Caco-2 (cell line): ENCODE data around the gene FTCDNL1. TPM values are rescaled to one million over a fixed set of nuclear protein-coding genes. Genes with fewer than 3 reads are reported as not detected.

Experiments used
- BruUV-seq: library from RNA; stranded (reverse); fragments of 400-500 nt; replicated peaks from 2 replicates; lab custom pipeline; 2021; lab: Mats Ljungman, UMichigan
- CTCF ChIA-PET: fragments of 300-600 bp; sonication (Branson Sonifier 250); formaldehyde crosslinking; loops from one replicate; lab custom pipeline; 2022; ENCODE audit warnings: antibody characterized with exemption; lab: Charles Lee
- POLR2A ChIA-PET: fragments of 300-600 bp; sonication (Branson Sonifier 250); formaldehyde crosslinking; loops from one replicate; lab custom pipeline; 2022; ENCODE audit warnings: antibody characterized with exemption; lab: Charles Lee
- DNase-seq, 2 experiments: peaks; one replicate each; pipeline versions ENCODE4 v3.0.0 to v3.0.0-alpha.2; 2020 to 2022
- H3K27me3 ChIP-seq: replicated peaks from 2 replicates; pipeline ENCODE4 v1.6.0; 2011; ENCODE audit warnings: low read length; ENCODE audit not compliant: control insufficient read depth, insufficient read depth
- H3K36me3 ChIP-seq: 2 replicates; pipeline ENCODE4 v1.5.1; 2011; ENCODE audit warnings: low read length; ENCODE audit not compliant: control insufficient read depth, insufficient read depth
- H3K4me1 ChIP-seq: fragments of 250-450 bp; sonication (Bioruptor Pico); 2 replicates; pipeline ENCODE4 v1.5.1; 2020; ENCODE audit warnings: mild to moderate bottlenecking
- H3K4me3 ChIP-seq: 2 replicates; pipeline ENCODE4 v1.5.1; 2011; ENCODE audit warnings: low read depth, mild to moderate bottlenecking, control low read depth, low read length
- H3K9me3 ChIP-seq: fragments of 250-450 bp; sonication (Bioruptor Pico); 2 replicates; pipeline ENCODE4 v1.5.1; 2020; ENCODE audit warnings: mild to moderate bottlenecking, moderate library complexity
- H3K27ac Mint-ChIP-seq: one replicate; pipeline ENCODE4 v1.8.0; 2022; ENCODE audit warnings: mixed read lengths; ENCODE audit not compliant: unreplicated experiment
- H3K27me3 Mint-ChIP-seq: one replicate; pipeline ENCODE4 v1.8.0; 2022; ENCODE audit warnings: mixed read lengths; ENCODE audit not compliant: insufficient read depth, unreplicated experiment
- H3K36me3 Mint-ChIP-seq: one replicate; pipeline ENCODE4 v1.8.0; 2022; ENCODE audit warnings: mild to moderate bottlenecking, mixed read lengths; ENCODE audit not compliant: insufficient read depth, unreplicated experiment
- H3K4me1 Mint-ChIP-seq: one replicate; pipeline ENCODE4 v1.8.0; 2022; ENCODE audit warnings: low read depth, mixed read lengths; ENCODE audit not compliant: unreplicated experiment
- H3K4me3 Mint-ChIP-seq: one replicate; pipeline ENCODE4 v1.8.0; 2022; ENCODE audit warnings: mild to moderate bottlenecking, moderate library complexity, mixed read lengths; ENCODE audit not compliant: unreplicated experiment
- H3K9me3 Mint-ChIP-seq: one replicate; pipeline ENCODE4 v1.8.0; 2022; ENCODE audit warnings: mixed read lengths; ENCODE audit not compliant: unreplicated experiment
- CTCF ChIP-seq, 2 experiments: fragments of 200-600 bp in 1 of 2; IDR thresholded peaks; 1 replicate in 1 of 2; 2 replicates in 1 of 2; pipeline versions ENCODE4 v1.5.1 to v1.8.0; 2011 to 2022; ENCODE audit warnings: antibody characterized with exemption in 1 of 2, control low read depth in 1 of 2, inconsistent platforms in 1 of 2, low read depth in 1 of 2, low read length in 1 of 2, mild to moderate bottlenecking in 1 of 2, moderate library complexity in 1 of 2; ENCODE audit not compliant: insufficient read depth in 1 of 2, severe bottlenecking in 1 of 2, unreplicated experiment in 1 of 2
- intact Hi-C: fragments of 100-400 bp; cut with micrococcal nuclease; formaldehyde crosslinking; loops from one replicate; pipeline ENCODE4 v1.10.0; 2022; ENCODE audit not compliant: unreplicated experiment
- total RNA-seq: library from RNA; stranded (reverse); gene quantifications from 2 replicates; pipeline ENCODE4 v1.2.3, GENCODE V29; 2022

The FTCDNL1 gene
- total RNA-seq, 1 experiment from 2014 or later, result 0.68 TPM

DNA sequence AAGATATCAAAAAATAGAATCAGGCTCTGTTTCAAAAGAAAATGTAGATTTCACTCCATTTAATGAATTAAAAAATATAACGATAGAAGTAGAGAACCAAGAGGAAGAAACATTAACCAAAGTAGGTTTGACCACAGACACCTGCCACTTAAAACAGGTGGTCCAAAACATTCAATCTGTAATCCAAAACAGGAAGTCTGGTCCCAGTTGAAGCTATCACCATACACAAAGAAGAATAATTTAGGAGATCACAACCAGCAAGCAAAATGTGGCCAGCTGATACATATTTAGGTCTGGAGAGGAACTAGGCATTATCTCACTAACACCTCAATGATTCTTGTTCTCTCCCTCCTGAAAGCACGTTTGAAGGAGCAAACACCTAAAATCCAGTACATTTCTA is 73.1 kb downstream of the FTCDNL1 start:
- Mint-ChIP-seq H3K27ac (no peak overlapping the region), H3K27me3 (peaks cover 14% of the 10 kb centered on the region), H3K4me3 (no peak overlapping the region), H3K36me3 (no peaks in the 10 kb centered on the region), H3K9me3 (peaks cover 10% of the 10 kb centered on the region), H3K4me1 (no peaks in the 10 kb centered on the region)
- no TSS peak for BruUV-seq
- CTCF ChIA-PET, result no interaction called here
- DNase-seq, result no peak
- POLR2A ChIA-PET, result no interaction called here
- TF ChIP-seq CTCF (IDR thresholded peaks at IDR 0.05; ENCODE audit: insufficient read depth in 1 of 2, low read depth in 1 of 2, low read length in 1 of 2, severe bottlenecking in 1 of 2, unreplicated experiment in 1 of 2), result no peak
- no peaks in the 10 kb centered on the region for H3K4me1 ChIP-seq
- no peaks in the 10 kb centered on the region for H3K9me3 ChIP-seq
- H3K27me3 ChIP-seq, result no peaks in the 10 kb centered on the region
- intact Hi-C loops, result no loop called here
- H3K36me3 ChIP-seq, result no peaks in the 10 kb centered on the region
- H3K4me3 ChIP-seq, result no peak overlapping the region

DNA sequence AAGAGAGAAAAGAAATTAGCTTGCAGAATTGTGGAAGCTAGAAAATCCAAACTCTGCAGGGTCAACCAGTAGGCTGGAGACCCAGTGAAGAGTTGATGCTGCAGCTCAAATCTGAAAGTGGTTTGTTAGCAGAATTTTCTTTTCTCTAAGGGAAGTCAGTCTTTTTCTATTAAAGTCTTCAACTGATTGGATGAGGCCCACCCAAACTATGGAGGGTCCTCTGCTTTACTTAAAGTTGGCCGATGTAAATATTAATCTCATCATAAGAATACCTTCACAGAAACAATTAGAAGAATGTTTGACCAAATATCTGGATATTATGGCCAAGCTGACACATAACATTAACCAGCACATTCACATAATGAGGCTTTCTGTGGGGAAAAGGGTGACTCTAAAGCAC is 73.7 kb downstream of the FTCDNL1 start:
- Histone ChIP-seq H3K4me1 (no peaks in the 10 kb centered on the region), H3K36me3 (no peaks in the 10 kb centered on the region), H3K4me3 (no peak overlapping the region), H3K27me3 (no peaks in the 10 kb centered on the region), H3K9me3 (no peaks in the 10 kb centered on the region)
- no peak for DNase-seq
- H3K27me3 Mint-ChIP-seq, result peaks cover 14% of the 10 kb centered on the region
- intact Hi-C loops, result no loop called here
- BruUV-seq, result no TSS peak
- peaks cover 10% of the 10 kb centered on the region for H3K9me3 Mint-ChIP-seq
- H3K4me3 Mint-ChIP-seq, result no peak overlapping the region
- ChIA-PET POLR2A (no interaction called here), CTCF (no interaction called here)
- no peak for TF ChIP-seq CTCF (IDR thresholded peaks at IDR 0.05; ENCODE audit: insufficient read depth in 1 of 2, low read depth in 1 of 2, low read length in 1 of 2, severe bottlenecking in 1 of 2, unreplicated experiment in 1 of 2)
- H3K27ac Mint-ChIP-seq, result no peak overlapping the region
- no peaks in the 10 kb centered on the region for H3K4me1 Mint-ChIP-seq
- H3K36me3 Mint-ChIP-seq, result no peaks in the 10 kb centered on the region

GRCh38 chr2:199775267-199775666 is 75.7 kb downstream of the FTCDNL1 start:
- intact Hi-C loops, result no loop called here
- Histone ChIP-seq H3K36me3 (no peaks in the 10 kb centered on the region), H3K27me3 (no peaks in the 10 kb centered on the region; the same call in 1 of the 2 replicates), H3K4me1 (no peaks in the 10 kb centered on the region), H3K9me3 (no peaks in the 10 kb centered on the region), H3K4me3 (no peak overlapping the region)
- Mint-ChIP-seq H3K27me3 (peaks cover 8% of the 10 kb centered on the region), H3K9me3 (peaks cover 3% of the 10 kb centered on the region), H3K27ac (no peak overlapping the region), H3K36me3 (no peaks in the 10 kb centered on the region), H3K4me3 (no peak overlapping the region), H3K4me1 (no peaks in the 10 kb centered on the region)
- no peak for DNase-seq
- no peak for TF ChIP-seq CTCF (IDR thresholded peaks at IDR 0.05; ENCODE audit: insufficient read depth in 1 of 2, low read depth in 1 of 2, low read length in 1 of 2, severe bottlenecking in 1 of 2, unreplicated experiment in 1 of 2)
- CTCF ChIA-PET, result no interaction called here
- POLR2A ChIA-PET, result no interaction called here
- BruUV-seq, result no TSS peak
